SW480 (cell line): ENCODE data around the gene GAP43.
"Not testable (repeated sequence)": the region's sequence is repeated elsewhere in the genome, so short reads cannot be mapped to it uniquely, and the experiment has no call there.

Experiments
- DNase-seq: peaks from one replicate; pipeline ENCODE4 v3.0.0-alpha.2; 2016; ENCODE audit warnings: low spot score

Gene GAP43

GRCh38 chr3:115698851-115699591 lies 75.7 kb downstream of the GAP43 start:
- DNase-seq: no peak

DNA sequence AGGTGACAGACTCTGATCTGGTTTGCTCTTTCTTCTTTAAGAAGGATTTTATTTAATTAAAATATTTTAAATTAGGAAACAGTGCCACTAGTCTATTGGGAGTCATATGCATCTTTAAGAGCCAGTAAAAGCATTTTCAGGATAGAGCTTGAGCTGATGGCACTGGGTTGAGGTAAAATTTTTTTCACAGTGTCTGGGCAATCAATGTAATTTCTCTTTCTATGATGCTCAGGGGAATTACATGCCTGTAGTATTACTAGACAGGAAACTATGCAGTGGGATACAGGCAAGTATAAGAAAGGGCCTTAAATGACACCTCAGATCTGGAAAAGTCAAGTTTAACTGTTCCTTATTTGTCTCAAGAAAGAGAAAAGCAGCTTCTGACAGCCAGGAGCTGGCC lies 76.4 kb downstream of the GAP43 start:
- DNase-seq: no peak

GRCh38 chr3:115702598-115702997 lies 79.3 kb downstream of the GAP43 start:
- DNase-seq: no peak

DNA sequence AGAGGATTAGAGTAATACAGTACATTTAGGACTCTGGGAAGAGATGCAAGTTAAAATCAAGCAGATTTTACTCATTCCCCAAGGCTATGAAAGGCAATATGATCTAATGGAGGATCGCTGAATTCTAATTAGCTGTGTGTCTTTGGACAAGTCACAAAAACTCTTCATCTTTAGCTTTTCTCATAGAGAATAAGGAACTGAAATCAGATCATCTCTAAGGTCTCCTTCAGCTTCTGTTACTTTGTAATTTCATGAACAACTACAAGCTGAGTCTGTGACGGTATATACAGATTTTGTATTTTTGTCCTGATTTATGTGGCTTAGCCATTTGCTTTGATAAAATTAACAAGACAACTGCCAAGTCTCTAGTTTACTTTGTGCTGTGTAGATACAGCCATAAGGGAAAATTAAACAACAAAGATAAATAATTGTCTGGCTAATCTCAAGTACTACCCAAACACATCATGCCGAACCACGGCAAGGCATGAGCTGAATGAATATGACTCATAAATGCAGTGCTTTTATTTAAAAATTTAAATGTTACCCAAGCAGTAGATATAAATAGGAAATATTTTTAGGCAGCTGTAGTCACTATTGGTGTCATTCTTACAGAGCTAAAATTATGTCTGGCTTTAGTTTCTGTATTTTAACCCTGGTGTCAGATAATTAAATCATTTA lies 81.5 kb downstream of the GAP43 start:
- DNase-seq: no peak

GRCh38 chr3:115706311-115706829 lies 83.1 kb downstream of the GAP43 start:
- DNase-seq: no peak

GRCh38 chr3:115708540-115708939 lies 85.2 kb downstream of the GAP43 start:
- no peak for DNase-seq

- DNase-seq: no peak
These were observed 85.8 kb downstream of the GAP43 start for GRCh38 chr3:115709093-115709492.

- no peak for DNase-seq
These were observed 86.6 kb downstream of the GAP43 start for GRCh38 chr3:115709931-115710330.

GRCh38 chr3:115710799-115711198 lies 87.5 kb downstream of the GAP43 start:
- DNase-seq: no peak

DNA sequence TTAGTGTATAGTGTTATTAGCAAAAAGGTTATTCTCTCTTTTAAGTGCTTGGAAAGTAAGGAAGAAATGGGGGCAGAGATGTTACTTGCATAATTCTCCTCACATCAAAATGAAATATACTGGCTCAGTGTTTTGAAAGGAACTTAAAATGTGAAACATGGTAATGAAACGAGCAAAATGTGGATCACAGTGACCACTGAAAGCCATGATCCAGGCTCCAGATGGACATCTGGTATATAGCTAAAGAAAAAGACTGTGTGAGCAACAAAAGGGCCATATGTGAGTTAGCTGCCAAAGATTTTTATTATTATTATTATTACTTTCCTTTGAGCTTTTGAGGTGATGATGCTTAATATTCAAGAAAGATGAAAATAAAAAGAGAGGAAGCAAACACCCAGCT lies 89.6 kb downstream of the GAP43 start:
- no peak for DNase-seq

- no peak for DNase-seq
These were observed 90.0 kb downstream of the GAP43 start for GRCh38 chr3:115713284-115713683.

- DNase-seq: no peak
These were observed 92.0 kb downstream of the GAP43 start for GRCh38 chr3:115715241-115715745.

DNA sequence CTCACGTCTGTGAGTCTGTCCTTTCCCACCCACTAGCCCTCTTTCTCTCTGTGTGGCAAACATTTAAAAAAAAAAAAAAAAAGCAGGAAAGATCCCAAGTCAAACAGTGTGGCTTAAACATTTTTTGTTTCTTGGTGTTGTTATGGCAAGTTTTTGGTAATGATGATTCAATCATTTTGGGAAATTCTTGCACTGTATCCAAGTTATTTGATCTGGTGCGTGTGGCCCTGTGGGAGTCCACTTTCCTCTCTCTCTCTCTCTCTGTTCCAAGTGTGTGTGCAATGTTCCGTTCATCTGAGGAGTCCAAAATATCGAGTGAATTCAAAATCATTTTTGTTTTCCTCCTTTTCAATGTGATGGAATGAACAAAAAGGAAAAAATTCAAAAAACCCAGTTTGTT lies 97.7 kb downstream of the GAP43 start:
- DNase-seq: no peak

DNA sequence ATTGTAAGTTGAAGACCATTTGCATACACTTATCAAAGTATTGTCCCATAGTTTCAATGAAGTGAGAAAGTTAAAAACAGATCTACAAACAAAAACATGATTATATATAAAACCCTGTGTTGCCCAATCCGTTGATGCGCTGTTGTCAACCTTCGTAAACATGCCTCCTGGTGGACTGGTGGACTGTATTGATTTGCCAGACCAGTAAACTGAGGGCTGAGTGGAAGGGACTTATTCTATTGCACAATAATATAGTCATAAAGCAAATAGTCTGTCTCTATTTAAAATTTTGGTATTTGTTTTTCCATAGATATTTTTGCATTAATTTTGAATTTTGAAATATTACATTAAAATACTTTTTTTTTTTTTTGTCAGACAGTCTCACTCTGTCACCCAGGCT lies 102.5 kb downstream of the GAP43 start:
- DNase-seq: no peak

DNA sequence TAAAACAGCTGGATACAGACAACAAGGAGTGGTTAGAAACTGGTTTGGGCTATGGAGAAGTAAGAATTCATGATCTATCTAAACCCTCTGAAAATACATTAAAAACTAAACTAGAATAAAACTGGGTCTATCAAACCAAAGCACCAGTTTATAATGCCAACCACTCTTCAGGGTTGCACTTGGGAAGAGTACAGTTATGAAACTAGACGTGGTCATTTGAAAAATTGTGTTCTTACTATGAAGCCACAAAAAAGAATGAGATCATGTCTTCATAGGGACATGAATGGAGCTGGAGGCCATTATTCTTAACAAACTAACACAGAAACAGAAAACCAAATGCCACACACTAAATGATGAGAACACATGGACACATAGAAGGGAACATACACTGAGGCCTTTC lies 103.8 kb downstream of the GAP43 start:
- no peak for DNase-seq

- no peak for DNase-seq
These were observed 104.7 kb downstream of the GAP43 start for GRCh38 chr3:115728013-115728412.

DNA sequence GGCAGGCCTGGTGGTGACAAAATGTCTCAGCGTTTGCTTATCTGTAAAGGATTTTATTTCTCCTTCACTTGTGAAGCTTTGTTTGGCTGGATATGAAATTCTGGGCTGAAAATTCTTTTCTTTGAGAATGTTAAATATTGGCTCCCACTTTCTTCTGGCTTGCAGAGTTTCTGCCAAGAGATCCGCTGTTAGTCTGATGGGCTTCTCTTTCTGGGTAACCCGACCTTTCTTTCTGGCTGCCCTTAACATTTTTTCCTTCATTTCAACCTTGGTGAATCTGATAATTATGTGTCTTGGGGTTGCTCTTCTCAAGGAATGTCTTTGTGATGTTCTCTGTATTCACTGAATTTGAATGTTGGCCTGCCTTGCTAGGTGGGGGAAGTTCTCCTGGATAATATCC lies 113.0 kb downstream of the GAP43 start:
- not testable (repeated sequence) for DNase-seq

- DNase-seq: no peak
These were observed 118.3 kb downstream of the GAP43 start for GRCh38 chr3:115741650-115742049.

- not testable (repeated sequence) for DNase-seq
These were observed 121.2 kb downstream of the GAP43 start for GRCh38 chr3:115744516-115744915.

DNA sequence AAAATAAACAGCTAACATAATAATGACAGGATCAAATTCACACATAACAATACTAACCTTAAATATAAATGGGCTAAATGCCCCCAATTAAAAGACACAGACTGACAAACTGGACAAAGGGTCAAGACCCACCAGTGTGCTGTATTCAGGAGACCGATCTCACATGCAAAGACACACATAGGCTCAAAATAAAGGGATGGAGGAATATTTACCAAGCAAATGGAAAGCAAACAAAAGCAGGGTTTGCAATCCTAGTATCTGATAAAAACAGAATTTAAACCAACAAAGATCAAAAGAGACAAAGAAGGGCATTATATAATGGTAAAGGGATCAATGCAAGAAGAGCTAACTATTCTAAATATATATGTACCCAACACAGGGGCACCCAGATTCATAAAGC lies 129.7 kb downstream of the GAP43 start:
- not testable (repeated sequence) for DNase-seq

DNA sequence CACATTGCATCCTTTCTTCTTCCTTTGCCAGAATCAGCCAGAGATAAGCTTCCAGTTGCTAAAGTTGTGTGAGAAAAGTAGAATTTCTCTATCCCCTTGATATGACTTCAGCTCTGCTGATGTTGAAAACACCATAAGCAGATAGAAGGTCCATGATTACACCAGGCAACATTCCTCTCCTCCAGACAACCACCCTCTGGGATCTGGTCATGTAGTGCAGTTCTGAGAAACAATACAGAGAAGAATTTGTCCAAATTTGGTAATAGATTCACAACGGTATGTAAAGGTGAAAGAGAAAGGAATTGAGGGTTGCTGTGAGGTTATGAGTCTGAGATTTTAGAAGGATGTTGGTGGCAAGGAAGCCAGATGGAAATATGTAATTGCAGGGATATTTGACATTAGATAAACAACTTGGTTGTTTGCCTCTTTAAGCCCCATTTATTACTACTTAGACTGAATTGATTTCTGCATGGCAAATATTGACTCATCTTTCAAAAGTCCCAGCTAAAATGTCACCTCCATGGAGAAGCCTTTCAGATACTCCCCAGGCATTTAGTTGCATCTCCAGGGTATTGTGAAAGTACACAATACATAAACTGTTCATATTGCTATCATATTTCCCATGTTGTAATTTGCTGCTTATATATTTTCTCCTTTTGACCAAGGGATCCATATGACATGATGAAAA lies 134.9 kb downstream of the GAP43 start:
- no peak for DNase-seq

GRCh38 chr3:115760716-115761115 lies 137.4 kb downstream of the GAP43 start:
- no peak for DNase-seq

DNA sequence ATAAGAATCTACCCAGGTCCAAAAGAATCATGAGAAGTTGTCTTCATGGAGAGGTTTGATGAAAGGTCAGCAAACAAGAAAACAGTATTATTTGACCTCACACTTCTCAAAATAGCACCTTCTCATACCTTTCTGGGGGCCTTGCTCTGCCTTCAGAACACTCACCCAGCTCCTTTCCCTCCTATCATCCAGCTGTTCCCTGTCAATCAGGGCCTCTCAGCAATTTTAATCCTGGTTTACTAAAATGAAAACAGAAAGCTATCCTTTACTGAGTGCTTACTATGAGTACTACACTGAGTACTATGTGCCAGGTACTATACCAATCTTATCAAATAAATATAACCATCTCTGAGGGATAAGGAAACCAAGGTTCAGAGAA lies 138.6 kb downstream of the GAP43 start:
- DNase-seq: no peak
